ENCODE measurements around the gene LACTB.

The LACTB gene, protein sequence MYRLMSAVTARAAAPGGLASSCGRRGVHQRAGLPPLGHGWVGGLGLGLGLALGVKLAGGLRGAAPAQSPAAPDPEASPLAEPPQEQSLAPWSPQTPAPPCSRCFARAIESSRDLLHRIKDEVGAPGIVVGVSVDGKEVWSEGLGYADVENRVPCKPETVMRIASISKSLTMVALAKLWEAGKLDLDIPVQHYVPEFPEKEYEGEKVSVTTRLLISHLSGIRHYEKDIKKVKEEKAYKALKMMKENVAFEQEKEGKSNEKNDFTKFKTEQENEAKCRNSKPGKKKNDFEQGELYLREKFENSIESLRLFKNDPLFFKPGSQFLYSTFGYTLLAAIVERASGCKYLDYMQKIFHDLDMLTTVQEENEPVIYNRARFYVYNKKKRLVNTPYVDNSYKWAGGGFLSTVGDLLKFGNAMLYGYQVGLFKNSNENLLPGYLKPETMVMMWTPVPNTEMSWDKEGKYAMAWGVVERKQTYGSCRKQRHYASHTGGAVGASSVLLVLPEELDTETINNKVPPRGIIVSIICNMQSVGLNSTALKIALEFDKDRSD

DNA sequence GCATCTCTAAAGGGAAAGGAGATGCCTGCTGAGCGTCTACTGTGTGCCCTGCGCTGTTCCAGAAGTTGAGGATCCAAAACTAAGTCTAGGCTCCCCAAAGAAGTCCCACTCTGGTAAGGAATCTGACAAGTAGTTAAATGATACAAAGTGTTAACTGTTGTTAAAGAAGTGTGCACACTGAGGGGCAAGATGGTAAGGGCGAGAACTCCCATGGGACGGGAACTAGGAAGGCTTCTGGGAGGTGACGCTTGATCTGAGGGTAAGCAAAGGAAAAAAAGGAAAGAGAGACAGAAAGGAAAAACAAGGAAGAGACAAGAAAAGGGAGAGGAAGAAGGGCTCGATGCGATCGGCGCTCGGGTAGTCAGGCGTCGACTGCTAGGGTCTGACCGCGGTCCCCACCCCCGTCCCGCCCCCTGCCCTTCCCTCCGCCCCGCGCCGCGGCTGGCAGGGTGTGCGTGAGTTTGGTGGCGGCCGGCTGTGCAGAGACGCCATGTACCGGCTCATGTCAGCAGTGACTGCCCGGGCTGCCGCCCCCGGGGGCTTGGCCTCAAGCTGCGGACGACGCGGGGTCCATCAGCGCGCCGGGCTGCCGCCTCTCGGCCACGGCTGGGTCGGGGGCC, at the start of gene LACTB:
TSS of gene LACTB (plus strand) at position 480 of the 620 bp plus-strand sequence. CDS start at position 491, 11 bp downstream.
- Mint-ChIP-seq H3K27ac (peak within 1 kb of the TSS; percentile 87), H3K9me3 (peaks cover 11% of the 10 kb centered on the region), H3K27me3 (no peaks in the 10 kb centered on the region), H3K36me3 (ENCODE audit: low read depth) (peaks cover 13% of the 10 kb centered on the region), H3K4me3 (peak within 1 kb of the TSS; percentile 94), H3K4me1 (peaks cover 15% of the 10 kb centered on the region)
- ATAC-seq (peak; percentile 95), DNase-seq (peak; percentile 85)

DNA sequence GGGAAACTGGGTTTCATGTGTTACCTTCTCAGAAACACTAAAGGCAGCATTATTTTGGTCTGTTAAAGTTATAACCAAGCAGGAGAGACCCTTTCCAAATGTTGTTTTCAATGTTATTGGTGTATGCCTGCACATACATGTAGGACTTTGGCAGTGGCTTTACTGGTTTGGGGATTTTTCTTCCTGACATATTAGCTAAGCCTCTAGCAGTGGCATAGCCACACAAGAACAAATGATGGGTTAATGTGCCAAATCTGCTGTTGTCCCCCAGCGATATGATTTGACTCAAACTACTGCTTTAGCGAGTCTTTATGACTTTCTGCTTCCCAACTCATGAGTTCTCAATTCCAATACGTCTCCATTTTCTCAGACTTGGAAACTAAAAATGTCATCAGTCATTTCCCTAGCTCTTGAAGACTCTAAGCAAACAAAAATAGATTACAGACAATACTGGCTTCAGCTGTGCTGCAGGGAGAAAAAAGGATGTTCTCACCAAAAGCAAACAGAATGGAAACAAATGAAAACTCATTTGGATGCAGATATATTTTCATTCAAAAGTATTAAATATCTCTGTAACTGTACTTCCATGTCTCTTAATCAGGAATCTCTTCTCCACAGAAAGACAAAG, 49.5 kb upstream of the LACTB start:
- DNase-seq, result no peak
- H3K4me1 Mint-ChIP-seq, result peaks cover 3% of the 10 kb centered on the region
- no peak overlapping the region for H3K4me3 Mint-ChIP-seq
- no peaks in the 10 kb centered on the region for H3K36me3 Mint-ChIP-seq (ENCODE audit: low read depth)
- no peak overlapping the region for H3K27ac Mint-ChIP-seq
- H3K27me3 Mint-ChIP-seq, result no peaks in the 10 kb centered on the region
- ATAC-seq, result no peak
- no peaks in the 10 kb centered on the region for H3K9me3 Mint-ChIP-seq

GRCh38 chr15:63072809-63073277, 48.8 kb upstream of the LACTB start:
- H3K4me3 Mint-ChIP-seq, result no peak overlapping the region
- no peaks in the 10 kb centered on the region for H3K27me3 Mint-ChIP-seq
- DNase-seq, result no peak
- no peaks in the 10 kb centered on the region for H3K36me3 Mint-ChIP-seq (ENCODE audit: low read depth)
- ATAC-seq, result no peak
- H3K9me3 Mint-ChIP-seq, result no peaks in the 10 kb centered on the region
- H3K4me1 Mint-ChIP-seq, result peaks cover 3% of the 10 kb centered on the region
- no peak overlapping the region for H3K27ac Mint-ChIP-seq

DNA sequence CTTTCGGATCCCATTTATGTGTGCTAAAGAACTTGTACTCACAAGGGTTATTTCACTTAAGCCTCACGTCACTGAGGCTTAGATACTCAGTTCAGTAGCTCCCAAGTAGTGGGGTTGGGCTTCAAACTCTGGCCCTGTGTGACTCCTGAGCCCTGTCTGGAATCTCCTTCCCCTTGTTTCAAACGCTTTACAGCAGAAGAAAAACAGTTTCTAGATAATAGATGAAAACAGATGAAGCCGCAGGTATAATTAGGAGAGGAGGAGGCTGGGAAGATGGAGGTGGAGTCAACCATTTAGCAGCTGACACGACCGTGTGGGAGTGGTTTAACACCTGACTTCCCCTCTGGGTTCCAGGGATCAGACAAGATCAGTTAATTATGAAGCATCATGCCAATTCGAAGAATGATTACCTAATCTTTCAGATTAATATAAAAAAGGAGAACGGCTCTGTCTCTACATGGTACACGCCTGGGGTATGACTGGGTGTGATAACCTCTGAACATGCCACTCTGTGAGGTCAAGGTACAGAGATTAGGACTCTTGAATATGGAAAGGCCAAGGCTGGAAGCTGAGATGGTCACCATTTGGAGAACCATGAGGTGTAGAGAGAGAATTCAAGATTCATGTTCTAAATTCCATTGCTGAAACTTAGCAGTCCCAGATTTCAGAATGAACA, 48.0 kb upstream of the LACTB start:
- Mint-ChIP-seq H3K9me3 (no peaks in the 10 kb centered on the region), H3K27ac (no peak overlapping the region), H3K4me3 (no peak overlapping the region), H3K27me3 (no peaks in the 10 kb centered on the region), H3K4me1 (peaks cover 3% of the 10 kb centered on the region), H3K36me3 (ENCODE audit: low read depth) (no peaks in the 10 kb centered on the region)
- no peak for ATAC-seq
- no peak for DNase-seq

GRCh38 chr15:63075015-63075983, 46.4 kb upstream of the LACTB start:
- ATAC-seq (no peak), DNase-seq (no peak)
- no peak overlapping the region for H3K4me3 Mint-ChIP-seq
- H3K36me3 Mint-ChIP-seq (ENCODE audit: low read depth), result no peaks in the 10 kb centered on the region
- no peak overlapping the region for H3K27ac Mint-ChIP-seq
- H3K4me1 Mint-ChIP-seq, result peaks cover 3% of the 10 kb centered on the region
- H3K27me3 Mint-ChIP-seq, result peaks cover 2% of the 10 kb centered on the region
- no peaks in the 10 kb centered on the region for H3K9me3 Mint-ChIP-seq

GRCh38 chr15:63075984-63076713, 45.5 kb upstream of the LACTB start:
- Mint-ChIP-seq H3K4me3 (no peak overlapping the region), H3K27ac (no peak overlapping the region), H3K36me3 (ENCODE audit: low read depth) (no peaks in the 10 kb centered on the region), H3K4me1 (peaks cover 3% of the 10 kb centered on the region), H3K27me3 (peaks cover 2% of the 10 kb centered on the region), H3K9me3 (no peaks in the 10 kb centered on the region)
- DNase-seq (no peak), ATAC-seq (no peak)

DNA sequence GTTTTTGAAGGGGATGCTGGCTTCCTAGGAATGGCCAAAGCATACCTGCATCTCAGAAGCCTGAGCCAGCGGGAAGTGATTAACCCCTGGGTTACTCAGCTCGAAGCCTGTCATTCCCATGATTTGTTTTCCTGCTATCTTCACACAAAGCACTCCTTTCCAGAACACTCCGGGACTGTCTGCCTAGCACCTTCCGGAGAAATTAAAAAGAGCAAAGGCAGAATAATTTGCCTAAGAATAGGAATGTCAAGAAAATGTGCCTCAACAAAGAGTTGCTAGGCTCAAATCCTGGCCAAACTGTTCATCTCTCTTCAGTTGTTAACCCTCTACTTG, 45.0 kb upstream of the LACTB start:
- no peaks in the 10 kb centered on the region for H3K36me3 Mint-ChIP-seq (ENCODE audit: low read depth)
- peaks cover 2% of the 10 kb centered on the region for H3K27me3 Mint-ChIP-seq
- no peak overlapping the region for H3K27ac Mint-ChIP-seq
- no peak for DNase-seq
- ATAC-seq, result no peak
- H3K4me1 Mint-ChIP-seq, result peaks cover 3% of the 10 kb centered on the region
- no peaks in the 10 kb centered on the region for H3K9me3 Mint-ChIP-seq
- H3K4me3 Mint-ChIP-seq, result no peak overlapping the region

DNA sequence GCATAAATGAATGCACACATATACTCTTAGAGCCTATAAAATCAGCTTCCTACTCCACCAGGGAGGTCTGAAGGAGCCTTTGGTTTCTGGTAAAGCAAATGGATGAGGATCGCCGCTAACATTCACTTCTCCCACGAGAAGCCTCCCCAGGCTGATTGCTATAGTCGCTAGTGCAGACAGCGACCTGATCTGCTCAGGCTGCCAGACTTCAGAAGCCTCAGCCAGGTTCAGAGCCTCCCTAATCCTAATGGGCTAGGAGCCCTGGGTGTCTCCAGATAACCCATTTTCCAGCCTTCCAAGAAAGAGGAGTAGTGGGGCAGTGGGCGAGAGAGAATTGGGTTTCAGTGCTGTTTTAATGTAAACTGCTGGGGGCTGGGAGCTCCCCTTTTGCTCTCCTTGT, 43.7 kb upstream of the LACTB start:
- DNase-seq, result no peak
- no peaks in the 10 kb centered on the region for H3K36me3 Mint-ChIP-seq (ENCODE audit: low read depth)
- H3K4me1 Mint-ChIP-seq, result peaks cover 3% of the 10 kb centered on the region
- peaks cover 2% of the 10 kb centered on the region for H3K27me3 Mint-ChIP-seq
- no peaks in the 10 kb centered on the region for H3K9me3 Mint-ChIP-seq
- no peak for ATAC-seq
- no peak overlapping the region for H3K4me3 Mint-ChIP-seq
- H3K27ac Mint-ChIP-seq, result no peak overlapping the region

GRCh38 chr15:63079947-63080626, 41.6 kb upstream of the LACTB start:
- Mint-ChIP-seq H3K4me3 (no peak overlapping the region), H3K27me3 (peaks cover 2% of the 10 kb centered on the region), H3K27ac (no peak overlapping the region), H3K4me1 (peaks cover 3% of the 10 kb centered on the region), H3K9me3 (no peaks in the 10 kb centered on the region), H3K36me3 (ENCODE audit: low read depth) (no peaks in the 10 kb centered on the region)
- DNase-seq (no peak), ATAC-seq (no peak)

DNA sequence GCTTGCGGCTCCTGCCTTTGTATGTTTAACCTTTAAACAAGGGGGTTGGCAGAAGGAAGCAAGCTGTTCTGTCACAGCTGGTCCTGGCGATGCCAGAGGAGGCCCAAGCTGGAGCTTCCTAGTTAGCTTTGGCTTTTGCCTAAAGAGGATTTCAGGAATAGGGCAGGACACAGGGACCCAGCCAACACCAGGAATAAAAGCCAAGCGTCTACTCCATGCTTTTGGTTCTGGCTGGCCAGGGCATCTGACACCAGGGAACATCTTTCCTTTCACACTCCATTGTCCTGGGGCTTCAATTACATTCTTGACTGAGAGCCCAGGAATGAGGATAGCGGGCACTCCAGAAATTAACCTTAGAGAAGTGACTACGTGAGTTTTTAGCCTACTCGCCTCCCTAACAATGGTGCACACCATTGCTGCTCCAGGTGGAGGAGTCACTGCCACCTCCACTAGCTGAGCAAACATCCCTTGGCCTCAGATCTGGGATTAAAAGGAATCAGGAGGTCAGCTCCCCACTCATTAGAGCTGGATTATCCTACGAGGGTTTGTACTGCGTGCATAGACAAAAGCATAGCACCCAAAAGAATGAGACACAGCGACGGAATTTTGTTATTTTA, 40.9 kb upstream of the LACTB start:
- Mint-ChIP-seq H3K27ac (no peak overlapping the region), H3K4me1 (no peaks in the 10 kb centered on the region)

GRCh38 chr15:63082366-63082765, 39.3 kb upstream of the LACTB start:
- Mint-ChIP-seq H3K4me3 (no peak overlapping the region), H3K27ac (no peak overlapping the region), H3K27me3 (peaks cover 2% of the 10 kb centered on the region), H3K36me3 (ENCODE audit: low read depth) (no peaks in the 10 kb centered on the region), H3K4me1 (no peaks in the 10 kb centered on the region), H3K9me3 (no peaks in the 10 kb centered on the region)
- DNase-seq (no peak), ATAC-seq (no peak)

More for the DNA sequence above, 40.9 kb upstream of the LACTB start:
- DNase-seq, result no peak
- Mint-ChIP-seq H3K27me3 (peaks cover 2% of the 10 kb centered on the region), H3K9me3 (no peaks in the 10 kb centered on the region), H3K36me3 (ENCODE audit: low read depth) (no peaks in the 10 kb centered on the region), H3K4me3 (no peak overlapping the region)
- no peak for ATAC-seq

GRCh38 chr15:63083044-63083443, 38.6 kb upstream of the LACTB start:
- Mint-ChIP-seq H3K27ac (no peak overlapping the region), H3K4me3 (no peak overlapping the region), H3K27me3 (peaks cover 2% of the 10 kb centered on the region), H3K9me3 (no peaks in the 10 kb centered on the region), H3K4me1 (no peaks in the 10 kb centered on the region), H3K36me3 (ENCODE audit: low read depth) (no peaks in the 10 kb centered on the region)
- ATAC-seq (no peak), DNase-seq (no peak)

Measured in activated naive CD8-positive, alpha-beta T cell treated with anti-CD3 and anti-CD28 coated beads, Interleukin-2, amount 50 U/mL, for 24 hours (primary cell).